ENCODE results near the gene SPACA9. TPM values are rescaled to one million over a fixed set of nuclear protein-coding genes. Genes with fewer than 3 reads are reported as not detected.

Gene SPACA9
- total RNA-seq, 4 donors from 2014 or later = 9.0 to 14.7 (median 11.7) TPM

DNA sequence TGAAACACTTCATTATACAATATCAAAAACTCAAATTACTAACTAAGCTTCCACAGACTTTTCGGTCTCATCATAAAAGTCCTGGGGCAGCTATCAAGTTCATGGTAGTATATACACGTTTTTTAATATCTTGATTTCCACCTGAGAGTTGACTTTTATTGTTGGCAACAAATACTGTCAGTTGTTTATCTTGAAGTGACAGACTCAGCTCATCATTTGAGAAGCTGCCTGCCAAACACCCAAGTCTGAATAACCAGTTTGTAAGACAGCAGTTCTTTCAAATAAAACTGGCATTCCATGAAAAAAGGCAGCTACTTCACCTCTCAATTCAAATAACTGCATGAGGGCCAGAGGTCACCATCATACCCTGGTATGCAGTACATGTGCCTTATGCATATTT is 30.6 kb downstream of the SPACA9 start:
- TF ChIP-seq, protein P1, sequence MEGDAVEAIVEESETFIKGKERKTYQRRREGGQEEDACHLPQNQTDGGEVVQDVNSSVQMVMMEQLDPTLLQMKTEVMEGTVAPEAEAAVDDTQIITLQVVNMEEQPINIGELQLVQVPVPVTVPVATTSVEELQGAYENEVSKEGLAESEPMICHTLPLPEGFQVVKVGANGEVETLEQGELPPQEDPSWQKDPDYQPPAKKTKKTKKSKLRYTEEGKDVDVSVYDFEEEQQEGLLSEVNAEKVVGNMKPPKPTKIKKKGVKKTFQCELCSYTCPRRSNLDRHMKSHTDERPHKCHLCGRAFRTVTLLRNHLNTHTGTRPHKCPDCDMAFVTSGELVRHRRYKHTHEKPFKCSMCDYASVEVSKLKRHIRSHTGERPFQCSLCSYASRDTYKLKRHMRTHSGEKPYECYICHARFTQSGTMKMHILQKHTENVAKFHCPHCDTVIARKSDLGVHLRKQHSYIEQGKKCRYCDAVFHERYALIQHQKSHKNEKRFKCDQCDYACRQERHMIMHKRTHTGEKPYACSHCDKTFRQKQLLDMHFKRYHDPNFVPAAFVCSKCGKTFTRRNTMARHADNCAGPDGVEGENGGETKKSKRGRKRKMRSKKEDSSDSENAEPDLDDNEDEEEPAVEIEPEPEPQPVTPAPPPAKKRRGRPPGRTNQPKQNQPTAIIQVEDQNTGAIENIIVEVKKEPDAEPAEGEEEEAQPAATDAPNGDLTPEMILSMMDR (IDR thresholded peaks at IDR 0.05) = no peak
- TF ChIP-seq POLR2A (IDR thresholded peaks at IDR 0.05) = no peak
- no peak for DNase-seq (ENCODE audit: low spot score in 2 of 2)
- intact Hi-C loops (cut with DNase I; ENCODE audit: low total_unique reads) = no loop called here
- 80 to 83% methylated on average over 2 of the region's 2 CpGs for WGBS, 2 donors
- H3K4me3 ChIP-seq (ENCODE audit: low read depth, poor library complexity, severe bottlenecking) = no peak overlapping the region

DNA sequence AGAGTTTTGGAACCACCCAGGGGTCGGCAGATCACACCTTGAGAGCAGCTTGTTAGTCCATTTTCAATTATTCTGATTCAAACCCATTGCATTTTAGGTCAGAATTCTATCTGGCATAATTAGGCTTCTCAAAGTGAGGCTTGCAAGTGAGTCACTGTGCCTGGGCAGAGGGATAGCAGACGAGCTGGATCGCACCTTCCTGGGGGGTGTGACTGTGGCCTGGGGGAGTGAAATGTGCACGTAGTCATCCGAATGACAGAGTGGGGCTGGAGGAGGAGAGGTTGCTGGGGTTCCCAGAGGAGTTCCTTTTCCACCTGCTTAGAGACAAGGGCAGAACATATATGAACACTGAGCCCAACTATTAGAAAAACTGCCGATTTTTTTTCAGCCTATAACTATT is 31.7 kb downstream of the SPACA9 start:
- intact Hi-C loops (cut with DNase I; ENCODE audit: low total_unique reads) = no loop called here
- 82% methylated on average over 6 of the region's 6 CpGs for WGBS, 2 donors
- no peak overlapping the region for H3K4me3 ChIP-seq (ENCODE audit: low read depth, poor library complexity, severe bottlenecking)
- TF ChIP-seq, protein P1 (IDR thresholded peaks at IDR 0.05) = no peak
- TF ChIP-seq POLR2A (IDR thresholded peaks at IDR 0.05) = no peak
- no peak for DNase-seq (ENCODE audit: low spot score in 2 of 2)

DNA sequence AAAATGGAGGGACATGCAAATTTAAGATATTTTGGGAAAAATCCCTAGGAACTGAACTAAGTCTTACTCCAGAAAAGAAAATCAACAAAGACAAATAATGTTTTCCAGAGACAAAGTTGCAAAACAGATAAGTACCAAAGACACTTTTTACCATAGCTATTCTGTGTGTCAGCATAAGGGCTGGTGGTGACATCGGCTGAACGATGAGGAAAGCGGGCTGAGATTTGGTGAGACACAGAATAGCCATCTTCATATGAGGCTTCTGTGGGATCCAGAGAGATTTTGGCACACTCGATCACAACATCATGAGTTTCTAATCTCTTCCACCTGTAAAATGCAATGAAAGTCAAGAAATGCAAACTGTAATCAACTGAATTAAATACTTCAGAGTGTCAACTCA is 33.4 kb downstream of the SPACA9 start:
- intact Hi-C loops (cut with DNase I; ENCODE audit: low total_unique reads) = no loop called here
- TF ChIP-seq POLR2A (IDR thresholded peaks at IDR 0.05) = no peak
- TF ChIP-seq, protein P1 (IDR thresholded peaks at IDR 0.05) = no peak
- H3K4me3 ChIP-seq (ENCODE audit: low read depth, poor library complexity, severe bottlenecking) = no peak overlapping the region
- WGBS, 2 donors = 95% methylated on average over 4 of the region's 4 CpGs
- DNase-seq (ENCODE audit: low spot score in 2 of 2) = no peak

DNA sequence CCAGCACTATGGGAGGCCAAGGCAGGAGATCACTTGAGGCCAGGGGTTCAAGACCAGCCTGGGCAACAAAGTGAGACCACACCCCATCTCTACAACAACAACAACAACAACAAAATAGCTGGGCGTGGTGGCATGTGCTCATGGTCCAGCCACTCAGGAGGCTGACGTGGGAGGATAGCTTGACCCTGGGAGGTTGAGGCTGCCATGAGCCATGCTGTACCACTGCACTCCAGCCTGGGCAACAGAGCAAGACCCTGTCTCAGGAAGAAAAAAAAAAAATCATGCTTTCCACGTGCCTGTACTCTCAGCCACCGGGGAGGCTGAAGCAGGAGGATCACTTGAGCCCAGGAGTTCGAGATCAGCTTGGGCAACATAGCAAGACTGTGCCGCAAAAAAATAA is 36.2 kb downstream of the SPACA9 start:
- no peak for TF ChIP-seq POLR2A (IDR thresholded peaks at IDR 0.05)
- TF ChIP-seq, protein P1 (IDR thresholded peaks at IDR 0.05) = no peak
- intact Hi-C loops (cut with DNase I; ENCODE audit: low total_unique reads) = no loop called here
- no peak for DNase-seq (ENCODE audit: low spot score in 2 of 2)
- no peak overlapping the region for H3K4me3 ChIP-seq (ENCODE audit: low read depth, poor library complexity, severe bottlenecking)
- WGBS, 2 donors = 95 to 96% methylated on average over 6 of the region's 6 CpGs

DNA sequence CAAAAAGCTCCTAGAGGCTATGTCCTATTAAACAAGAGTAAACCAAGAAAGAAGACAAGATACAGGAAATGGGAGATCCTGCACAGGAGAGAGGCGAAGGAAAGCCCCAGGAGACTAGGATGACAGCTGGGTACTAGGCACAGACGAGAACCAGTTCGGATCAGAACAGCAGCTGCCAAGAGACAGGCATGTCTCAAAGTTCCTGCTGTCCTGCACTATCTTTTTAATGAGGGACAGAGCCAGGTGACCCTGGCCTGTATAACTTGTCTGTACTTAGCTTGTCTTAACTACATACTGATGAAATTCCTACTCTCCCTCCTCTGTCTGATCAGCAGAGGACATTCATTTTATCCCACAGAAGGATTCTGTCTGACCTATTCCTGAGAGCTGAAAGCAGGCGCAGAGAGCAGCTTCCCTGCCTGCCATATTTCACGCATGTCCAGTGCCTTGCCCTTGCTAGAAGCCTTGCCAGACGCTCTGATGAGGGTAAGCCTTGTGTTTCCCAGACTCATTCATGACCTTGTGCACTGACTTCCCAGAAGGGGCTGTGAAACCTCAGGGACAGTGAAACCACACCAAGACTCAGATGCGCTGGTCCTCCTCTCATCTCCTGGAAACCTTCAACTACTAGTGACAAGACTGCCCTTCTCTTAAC is 41.0 kb downstream of the SPACA9 start:
- no peak for DNase-seq (ENCODE audit: low spot score in 2 of 2)
- intact Hi-C loops (cut with DNase I; ENCODE audit: low total_unique reads) = no loop called here
- 88 to 94% methylated on average over 7 of the region's 7 CpGs for WGBS, 2 donors
- H3K4me3 ChIP-seq (ENCODE audit: low read depth, poor library complexity, severe bottlenecking) = no peak overlapping the region
- TF ChIP-seq POLR2A (IDR thresholded peaks at IDR 0.05) = no peak
- TF ChIP-seq, protein P1 (IDR thresholded peaks at IDR 0.05) = no peak

DNA sequence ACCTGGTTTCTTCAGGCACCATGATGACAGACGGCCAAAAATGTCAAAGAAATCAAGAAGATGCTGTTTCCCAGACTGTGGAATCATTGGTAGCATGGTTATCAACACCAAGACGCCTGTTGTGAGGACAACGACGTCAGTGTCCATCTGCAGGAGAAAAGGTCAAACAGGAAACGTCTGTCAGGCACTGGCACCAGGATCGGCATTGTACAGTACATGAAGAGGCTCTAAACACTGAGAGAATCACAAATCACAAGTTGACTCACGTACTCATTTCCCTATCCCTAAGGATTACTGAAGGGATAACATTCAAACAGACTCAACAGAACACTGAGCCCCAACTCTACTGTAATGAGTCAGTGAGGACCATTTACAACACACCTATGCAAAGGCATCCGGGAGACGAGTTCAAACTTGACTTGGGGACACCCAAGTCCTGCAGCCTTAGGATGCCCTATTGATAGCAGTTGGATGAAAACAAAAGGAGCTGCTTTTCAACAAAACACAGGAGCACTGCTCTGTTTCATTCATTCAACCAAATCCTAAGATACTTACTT is 44.7 kb downstream of the SPACA9 start:
- WGBS, 2 donors = 89 to 91% methylated on average over 9 of the region's 9 CpGs
- TF ChIP-seq, protein P1 (IDR thresholded peaks at IDR 0.05) = no peak
- TF ChIP-seq POLR2A (IDR thresholded peaks at IDR 0.05) = no peak
- intact Hi-C loops (cut with DNase I; ENCODE audit: low total_unique reads) = no loop called here
- no peak for DNase-seq (ENCODE audit: low spot score in 2 of 2)
- no peak overlapping the region for H3K4me3 ChIP-seq (ENCODE audit: low read depth, poor library complexity, severe bottlenecking)
